Smooth muscle cell of bladder (primary cell): ENCODE data around the gene BLID. TPM values are rescaled to one million over a fixed set of nuclear protein-coding genes. Genes with fewer than 3 reads are reported as not detected.

Experiments used
- total RNA-seq: library from RNA; depleted of rRNA; stranded (reverse); fragments of >200 nt; gene quantifications from 2 replicates; pipeline ENCODE4 v1.2.3, GENCODE V29; 2014

BLID gene, protein sequence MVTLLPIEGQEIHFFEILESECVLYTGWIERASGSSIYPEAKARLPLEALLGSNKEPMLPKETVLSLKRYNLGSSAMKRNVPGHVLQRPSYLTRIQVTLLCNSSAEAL
- 4.3 and 5.9 TPM in 2 replicates for total RNA-seq

DNA sequence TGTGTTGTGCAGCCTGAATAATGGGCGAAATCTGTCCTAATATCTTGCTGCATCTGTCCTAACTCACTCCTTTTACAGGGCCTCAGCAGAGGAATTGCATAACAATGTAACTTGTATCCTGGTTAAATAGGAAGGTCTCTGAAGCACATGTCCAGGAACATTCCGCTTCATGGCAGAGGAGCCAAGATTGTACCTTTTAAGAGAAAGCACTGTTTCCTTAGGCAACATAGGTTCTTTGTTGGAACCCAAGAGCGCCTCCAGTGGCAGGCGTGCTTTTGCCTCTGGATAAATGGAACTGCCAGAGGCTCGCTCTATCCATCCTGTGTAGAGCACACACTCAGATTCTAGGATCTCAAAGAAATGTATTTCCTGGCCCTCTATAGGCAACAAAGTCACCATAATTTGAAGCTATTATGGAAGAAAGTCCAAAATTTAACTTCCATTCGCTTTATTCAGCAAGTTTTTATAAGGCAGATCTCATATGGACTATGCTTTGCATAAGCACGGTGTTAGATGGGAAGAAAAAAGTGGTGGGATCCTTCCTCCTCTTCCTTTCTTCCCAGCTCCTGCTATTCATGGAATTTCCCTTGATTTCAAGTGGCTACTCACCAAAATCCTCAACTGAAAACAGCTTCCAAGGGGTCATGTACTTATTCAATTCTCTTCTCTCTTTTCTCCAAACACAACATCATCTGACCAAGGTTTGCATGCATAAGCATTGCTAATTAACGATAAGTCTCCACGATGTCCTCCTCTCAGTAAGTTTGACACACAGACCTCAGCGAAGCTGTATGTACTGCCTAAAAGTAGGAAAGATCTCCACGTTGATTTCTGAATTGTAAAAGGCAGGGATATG, at the start of gene BLID:
Gene BLID, minus strand, starts transcription at position 692 of the 856 bp plus-strand sequence. Its CDS starts 293 bp downstream, at position 399.

